SK-MEL-5 (cell line): ENCODE data around the gene SCAF8. TPM values are rescaled to one million over a fixed set of nuclear protein-coding genes. Genes with fewer than 3 reads are reported as not detected.
"Not testable (repeated sequence)": the region's sequence is repeated elsewhere in the genome, so short reads cannot be mapped to it uniquely, and the experiment has no call there.

Source experiments
- DNase-seq: peaks from one replicate; pipeline ENCODE4 v3.0.0-alpha.2; 2016; ENCODE audit warnings: low read depth, low spot score
- in situ Hi-C: cut with HindIII; loops from 2 replicates; pipeline ENCODE4 v1.10.0; 2016; ENCODE audit warnings: low sequenced_read_pairs, high pct_unique_total_duplicates, low pct_unique_long_range_greater_than_20kb
- total RNA-seq: library from RNA; depleted of rRNA; stranded (reverse); fragments of >200 nt; shearing (Covaris generic); gene quantifications from 2 replicates; pipeline ENCODE4 v1.2.3, GENCODE V29; 2014

The SCAF8 gene
- total RNA-seq, 1 experiment from 2014 or later, result 16.6 TPM

- peak; percentile 13 for DNase-seq
- in situ Hi-C loops, result no loop called here
Observed at GRCh38 chr6:154731296-154732218, 1.7 kb upstream of the SCAF8 start.

- peak; percentile 49 for DNase-seq
- in situ Hi-C loops, result no loop called here
Observed at GRCh38 chr6:154732538-154733182, 556 bp upstream of the SCAF8 start.

GRCh38 chr6:154733626-154734382 lies 588 bp downstream of the SCAF8 start:
- peak; percentile 95 for DNase-seq
- in situ Hi-C loops, result no loop called here

- in situ Hi-C loops, result no loop called here
- no peak for DNase-seq
Observed at GRCh38 chr6:154736618-154737259, 3.5 kb downstream of the SCAF8 start.

GRCh38 chr6:154737424-154737823 lies 4.2 kb downstream of the SCAF8 start:
- in situ Hi-C loops, result no loop called here
- DNase-seq, result no peak

GRCh38 chr6:154738551-154738961 lies 5.3 kb downstream of the SCAF8 start:
- DNase-seq, result no peak
- in situ Hi-C loops, result no loop called here

GRCh38 chr6:154740658-154741057 lies 7.4 kb downstream of the SCAF8 start:
- no peak for DNase-seq
- in situ Hi-C loops, result no loop called here

- in situ Hi-C loops, result no loop called here
- DNase-seq, result no peak
Observed at GRCh38 chr6:154742891-154743290, 9.7 kb downstream of the SCAF8 start.

- in situ Hi-C loops, DNase-seq: not testable (repeated sequence)
Observed at GRCh38 chr6:154744029-154744745, 11.0 kb downstream of the SCAF8 start.

- in situ Hi-C loops, result no loop called here
- no peak for DNase-seq
Observed at GRCh38 chr6:154745243-154745642, 12.0 kb downstream of the SCAF8 start.

- in situ Hi-C loops, result no loop called here
Observed at GRCh38 chr6:154749341-154749740, 16.1 kb downstream of the SCAF8 start.

GRCh38 chr6:154751011-154751800 lies 18.0 kb downstream of the SCAF8 start:
- in situ Hi-C loops, result no loop called here
- DNase-seq, result no peak

More at GRCh38 chr6:154749341-154749740, 16.1 kb downstream of the SCAF8 start:
- no peak for DNase-seq

- in situ Hi-C loops, result no loop called here
Observed at GRCh38 chr6:154752022-154752421, 18.8 kb downstream of the SCAF8 start.

GRCh38 chr6:154754152-154754551 lies 20.9 kb downstream of the SCAF8 start:
- no peak for DNase-seq
- in situ Hi-C loops, result no loop called here

More at GRCh38 chr6:154752022-154752421, 18.8 kb downstream of the SCAF8 start:
- DNase-seq, result no peak

GRCh38 chr6:154757352-154758050 lies 24.3 kb downstream of the SCAF8 start:
- no peak for DNase-seq
- in situ Hi-C loops, result no loop called here

GRCh38 chr6:154758125-154758524 lies 24.9 kb downstream of the SCAF8 start:
- DNase-seq, result no peak
- in situ Hi-C loops, result no loop called here
